ENCODE measurements around the gene TYW1B. TPM values are rescaled to one million over a fixed set of nuclear protein-coding genes. Genes with fewer than 3 reads are reported as not detected.
"Not testable (repeated sequence)": the region's sequence is repeated elsewhere in the genome, so short reads cannot be mapped to it uniquely, and the experiment has no call there.

TYW1B gene
- total RNA-seq, 1 donor from 2014 or later, result 3.1 TPM

DNA sequence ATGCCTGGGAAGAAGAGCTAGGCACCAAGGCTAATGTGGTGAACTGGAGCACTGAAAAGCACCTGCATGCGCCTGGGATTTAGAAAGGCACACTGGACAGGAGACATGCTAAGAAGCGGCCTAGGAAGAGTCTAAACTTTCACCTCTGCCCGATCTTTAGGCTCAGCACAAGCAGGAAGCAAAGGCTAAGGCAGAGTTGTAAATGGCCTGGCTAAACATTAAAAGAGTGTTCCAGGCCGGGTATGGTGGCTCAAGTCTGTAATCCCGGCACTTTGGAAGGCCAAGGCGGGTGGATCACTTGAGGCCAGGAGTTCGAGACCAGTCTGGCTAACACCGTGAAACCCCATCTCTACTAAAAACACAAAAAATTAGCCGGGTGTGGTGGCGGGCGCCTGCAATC, 88.3 kb downstream of the TYW1B start:
- not testable (repeated sequence) for H3K27ac Mint-ChIP-seq; H3K4me3 Mint-ChIP-seq; H3K27me3 Mint-ChIP-seq; DNase-seq (ENCODE audit: extremely low spot score, unreplicated experiment); H3K4me1 Mint-ChIP-seq (ENCODE audit: unreplicated experiment)
- H3K9me3 Mint-ChIP-seq, result peaks cover 11% of the 10 kb centered on the region
- H3K36me3 Mint-ChIP-seq, result peaks cover 15% of the 10 kb centered on the region

DNA sequence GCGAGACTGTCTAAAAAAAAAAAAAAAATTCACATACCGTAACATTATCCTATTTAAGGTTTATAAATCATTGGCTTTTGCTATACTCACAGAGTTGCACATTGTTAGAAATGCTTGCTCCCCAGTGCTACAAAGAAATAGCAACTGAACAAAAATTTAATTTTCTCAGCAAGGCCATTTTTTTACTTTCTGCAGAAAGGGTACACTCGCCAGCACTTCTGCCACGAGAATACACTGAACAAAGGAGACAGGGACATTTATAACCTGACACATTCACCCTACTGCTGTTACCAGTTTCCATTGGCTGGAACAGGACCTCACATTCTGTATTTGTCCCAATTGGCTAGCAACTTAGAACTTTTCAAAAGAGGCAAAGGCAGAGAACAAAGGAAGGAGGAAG, 92.1 kb downstream of the TYW1B start:
- H3K27ac Mint-ChIP-seq; H3K9me3 Mint-ChIP-seq; H3K4me1 Mint-ChIP-seq (ENCODE audit: unreplicated experiment); H3K4me3 Mint-ChIP-seq; H3K27me3 Mint-ChIP-seq; DNase-seq (ENCODE audit: extremely low spot score, unreplicated experiment): not testable (repeated sequence)
- peaks cover 20% of the 10 kb centered on the region for H3K36me3 Mint-ChIP-seq

DNA sequence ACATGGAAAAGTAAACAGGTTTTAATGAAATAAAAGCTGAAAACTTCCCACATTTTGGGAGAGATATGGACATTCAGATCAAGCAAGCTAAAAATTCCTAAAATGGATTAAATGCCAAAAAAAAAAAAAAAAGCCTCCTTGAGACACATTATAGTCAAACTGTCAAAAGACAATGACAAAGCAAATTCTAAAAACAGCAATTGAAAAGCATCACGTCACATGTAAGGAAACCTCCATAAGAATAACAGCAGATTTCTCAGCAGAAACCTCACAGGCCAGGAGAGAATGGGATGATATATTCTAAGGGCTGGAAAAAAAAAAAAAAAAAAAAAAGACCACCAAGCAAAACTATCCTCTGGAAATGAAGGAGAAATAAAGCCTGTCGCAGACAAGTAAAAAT, 97.2 kb downstream of the TYW1B start:
- DNase-seq (ENCODE audit: extremely low spot score, unreplicated experiment); H3K4me1 Mint-ChIP-seq (ENCODE audit: unreplicated experiment); H3K27ac Mint-ChIP-seq; H3K9me3 Mint-ChIP-seq; H3K4me3 Mint-ChIP-seq; H3K27me3 Mint-ChIP-seq: not testable (repeated sequence)
- peaks cover 38% of the 10 kb centered on the region for H3K36me3 Mint-ChIP-seq

DNA sequence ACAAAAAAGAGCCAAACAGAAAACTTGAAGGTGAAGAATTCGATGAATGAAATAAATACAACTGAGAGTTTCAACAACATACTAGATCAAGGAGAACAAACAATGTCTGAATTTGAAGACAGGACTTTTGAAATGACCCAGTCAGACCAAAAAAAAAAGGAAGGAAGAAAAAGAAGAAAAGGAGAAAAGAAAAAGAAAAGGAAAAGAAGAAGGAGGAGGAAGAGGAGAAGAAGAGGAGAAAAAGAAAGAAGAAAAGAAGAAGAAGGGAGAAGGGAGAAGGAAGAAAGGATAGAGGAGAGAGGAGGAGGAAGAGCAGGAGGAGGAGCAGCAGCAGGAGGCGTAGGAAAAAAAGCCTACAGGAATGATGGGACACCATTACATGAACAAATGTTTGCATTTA, 97.6 kb downstream of the TYW1B start:
- not testable (repeated sequence) for H3K4me3 Mint-ChIP-seq; H3K9me3 Mint-ChIP-seq; H3K27ac Mint-ChIP-seq; DNase-seq (ENCODE audit: extremely low spot score, unreplicated experiment); H3K27me3 Mint-ChIP-seq; H3K4me1 Mint-ChIP-seq (ENCODE audit: unreplicated experiment)
- peaks cover 41% of the 10 kb centered on the region for H3K36me3 Mint-ChIP-seq

DNA sequence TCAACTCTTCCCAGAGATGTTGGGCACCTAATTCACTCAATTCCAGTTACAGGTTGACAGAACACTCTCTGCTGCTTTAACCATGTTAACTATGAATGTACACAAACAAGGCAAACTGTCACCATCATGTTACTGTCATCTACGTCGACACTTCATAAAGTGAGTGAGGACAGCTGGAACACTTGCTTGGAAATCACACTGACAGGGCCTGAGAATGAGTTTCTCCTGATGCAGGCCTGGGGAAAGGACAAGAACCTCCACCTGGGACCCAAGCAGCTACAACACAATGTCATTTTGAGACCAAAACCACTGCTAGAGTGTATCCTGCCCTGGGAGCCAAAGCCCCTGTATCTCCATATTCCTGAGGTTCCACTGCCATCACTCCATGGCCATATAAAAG, 98.9 kb downstream of the TYW1B start:
- not testable (repeated sequence) for H3K4me3 Mint-ChIP-seq; H3K4me1 Mint-ChIP-seq (ENCODE audit: unreplicated experiment); H3K9me3 Mint-ChIP-seq; H3K27ac Mint-ChIP-seq; DNase-seq (ENCODE audit: extremely low spot score, unreplicated experiment); H3K27me3 Mint-ChIP-seq
- peaks cover 32% of the 10 kb centered on the region for H3K36me3 Mint-ChIP-seq

DNA sequence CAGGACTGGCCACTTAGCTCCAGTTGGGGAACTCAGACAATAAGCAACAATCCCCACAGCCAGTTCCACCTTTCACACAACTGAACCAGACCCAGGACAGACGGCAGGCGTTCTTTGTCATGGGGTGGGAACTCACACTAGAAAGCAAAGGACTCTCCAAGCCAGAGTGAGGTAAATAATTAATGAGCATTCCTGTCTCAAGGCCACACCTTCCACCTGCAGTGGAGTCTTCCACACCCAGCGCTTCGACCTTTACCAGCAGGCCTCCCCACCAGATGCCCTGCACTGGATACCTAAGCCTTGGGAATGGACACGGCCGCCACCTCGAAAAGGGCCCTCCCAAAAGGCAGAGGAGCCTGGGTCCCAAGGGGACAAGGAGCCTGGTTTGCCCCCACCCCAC, 105.3 kb downstream of the TYW1B start:
- H3K27me3 Mint-ChIP-seq; H3K27ac Mint-ChIP-seq; H3K4me1 Mint-ChIP-seq (ENCODE audit: unreplicated experiment); H3K9me3 Mint-ChIP-seq; DNase-seq (ENCODE audit: extremely low spot score, unreplicated experiment); H3K4me3 Mint-ChIP-seq: not testable (repeated sequence)
- H3K36me3 Mint-ChIP-seq, result peaks cover 14% of the 10 kb centered on the region

DNA sequence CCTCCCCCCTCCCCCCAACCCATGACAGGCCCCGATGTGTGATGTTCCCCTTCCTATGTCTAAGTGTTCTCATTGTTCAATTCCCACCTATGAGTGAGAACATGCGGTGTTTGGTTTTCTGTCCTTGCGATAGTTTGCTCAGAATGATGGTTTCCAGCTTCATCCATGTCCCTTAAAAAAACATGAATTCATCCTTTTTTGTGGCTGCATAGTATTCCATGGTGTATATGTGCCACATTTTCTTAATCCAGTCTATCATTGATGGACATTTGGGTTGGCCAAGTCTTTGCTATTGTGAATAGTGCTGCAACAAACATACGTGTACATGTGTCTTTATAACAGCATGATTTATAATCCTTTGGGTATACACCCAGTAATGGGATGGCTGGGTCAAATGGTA, 107.1 kb downstream of the TYW1B start:
- H3K4me3 Mint-ChIP-seq; H3K36me3 Mint-ChIP-seq; H3K4me1 Mint-ChIP-seq (ENCODE audit: unreplicated experiment); H3K27ac Mint-ChIP-seq; DNase-seq (ENCODE audit: extremely low spot score, unreplicated experiment); H3K27me3 Mint-ChIP-seq; H3K9me3 Mint-ChIP-seq: not testable (repeated sequence)

DNA sequence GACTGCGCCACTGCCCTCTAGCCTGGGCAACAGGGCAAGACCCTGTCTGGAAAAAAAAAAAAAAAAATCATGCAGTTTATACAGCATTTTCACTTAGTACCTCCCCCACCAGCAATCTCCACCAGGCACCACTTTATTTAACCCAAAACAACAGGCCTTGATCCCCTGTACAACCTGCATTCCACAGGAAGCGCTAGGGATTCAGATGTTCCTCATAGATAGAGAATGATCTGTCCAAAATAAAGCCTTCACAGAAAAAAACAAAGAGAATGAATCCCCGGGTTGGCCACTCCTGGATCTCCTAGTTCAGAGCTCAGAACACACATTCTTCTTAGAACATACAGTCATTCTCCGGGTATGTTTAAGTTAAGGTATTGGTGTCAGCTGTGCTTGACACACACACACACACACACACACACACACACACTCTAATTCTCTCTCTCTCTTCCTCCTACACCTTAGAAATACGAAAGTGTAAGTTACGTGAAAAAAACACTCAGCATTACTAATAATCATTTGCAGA, 110.7 kb downstream of the TYW1B start:
- not testable (repeated sequence) for H3K4me1 Mint-ChIP-seq (ENCODE audit: unreplicated experiment); DNase-seq (ENCODE audit: extremely low spot score, unreplicated experiment); H3K4me3 Mint-ChIP-seq; H3K36me3 Mint-ChIP-seq; H3K9me3 Mint-ChIP-seq; H3K27me3 Mint-ChIP-seq; H3K27ac Mint-ChIP-seq

DNA sequence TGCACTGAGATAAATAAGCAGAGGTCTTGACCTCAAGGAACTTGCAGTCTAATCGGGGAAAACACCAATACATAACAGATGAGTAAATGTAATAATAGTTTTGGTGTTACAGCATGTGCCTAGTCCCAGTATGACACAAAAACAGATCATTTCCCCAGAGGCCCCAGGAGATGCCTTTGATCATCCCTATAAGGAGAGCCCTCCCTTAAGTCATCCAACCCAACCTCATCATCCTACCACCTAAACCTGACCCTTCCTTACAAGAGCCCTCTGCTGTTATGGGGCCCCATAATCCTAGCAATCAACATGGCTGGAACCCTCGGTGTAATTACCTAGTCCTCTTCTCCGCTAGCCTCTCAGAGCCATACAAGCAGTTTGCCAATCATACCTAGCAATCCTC, 116.1 kb downstream of the TYW1B start:
- not testable (repeated sequence) for H3K27me3 Mint-ChIP-seq; H3K9me3 Mint-ChIP-seq; H3K27ac Mint-ChIP-seq; H3K4me3 Mint-ChIP-seq; DNase-seq (ENCODE audit: extremely low spot score, unreplicated experiment); H3K4me1 Mint-ChIP-seq (ENCODE audit: unreplicated experiment)
- peaks cover 19% of the 10 kb centered on the region for H3K36me3 Mint-ChIP-seq

DNA sequence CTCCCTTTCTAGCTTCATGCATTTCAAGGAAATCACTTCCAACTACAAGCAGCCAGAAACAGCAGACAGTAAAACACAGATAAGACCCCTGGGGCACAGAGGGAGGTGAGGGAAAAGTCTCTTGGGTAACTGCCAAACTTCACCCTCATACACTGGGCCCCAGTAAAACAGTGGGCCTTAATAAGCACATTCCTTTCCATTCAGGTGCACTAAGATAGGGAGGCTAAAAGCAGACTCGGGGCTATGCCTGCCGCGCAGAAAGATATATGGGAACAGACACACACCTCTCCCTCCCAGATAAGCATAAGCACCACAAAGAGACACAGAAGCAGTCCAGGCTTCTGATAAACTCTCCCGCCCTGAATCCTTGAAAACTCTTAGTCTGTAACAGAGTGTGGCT, 117.0 kb downstream of the TYW1B start:
- peak overlapping the region; percentile 36 for H3K4me3 Mint-ChIP-seq
- H3K36me3 Mint-ChIP-seq, result peaks cover 19% of the 10 kb centered on the region
- no peaks in the 10 kb centered on the region for H3K27me3 Mint-ChIP-seq
- H3K9me3 Mint-ChIP-seq, result no peaks in the 10 kb centered on the region
- DNase-seq (ENCODE audit: extremely low spot score, unreplicated experiment), result no peak
- H3K4me1 Mint-ChIP-seq (ENCODE audit: unreplicated experiment), result peaks cover 13% of the 10 kb centered on the region
- TF ChIP-seq, protein P1, sequence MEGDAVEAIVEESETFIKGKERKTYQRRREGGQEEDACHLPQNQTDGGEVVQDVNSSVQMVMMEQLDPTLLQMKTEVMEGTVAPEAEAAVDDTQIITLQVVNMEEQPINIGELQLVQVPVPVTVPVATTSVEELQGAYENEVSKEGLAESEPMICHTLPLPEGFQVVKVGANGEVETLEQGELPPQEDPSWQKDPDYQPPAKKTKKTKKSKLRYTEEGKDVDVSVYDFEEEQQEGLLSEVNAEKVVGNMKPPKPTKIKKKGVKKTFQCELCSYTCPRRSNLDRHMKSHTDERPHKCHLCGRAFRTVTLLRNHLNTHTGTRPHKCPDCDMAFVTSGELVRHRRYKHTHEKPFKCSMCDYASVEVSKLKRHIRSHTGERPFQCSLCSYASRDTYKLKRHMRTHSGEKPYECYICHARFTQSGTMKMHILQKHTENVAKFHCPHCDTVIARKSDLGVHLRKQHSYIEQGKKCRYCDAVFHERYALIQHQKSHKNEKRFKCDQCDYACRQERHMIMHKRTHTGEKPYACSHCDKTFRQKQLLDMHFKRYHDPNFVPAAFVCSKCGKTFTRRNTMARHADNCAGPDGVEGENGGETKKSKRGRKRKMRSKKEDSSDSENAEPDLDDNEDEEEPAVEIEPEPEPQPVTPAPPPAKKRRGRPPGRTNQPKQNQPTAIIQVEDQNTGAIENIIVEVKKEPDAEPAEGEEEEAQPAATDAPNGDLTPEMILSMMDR (conservative IDR thresholded peaks at IDR 0.05), result no peak
- peak overlapping the region; percentile 75 for H3K27ac Mint-ChIP-seq

All from type B pancreatic cell (in vitro differentiated cells).